Fibroblast of skin of back (primary cell): ENCODE measurements around the gene TRIML2. TPM values are rescaled to one million over a fixed set of nuclear protein-coding genes. Genes with fewer than 3 reads are reported as not detected.

Experiments used
- DNase-seq: peaks from one replicate; pipeline ENCODE4 v3.0.0-alpha.2; 2013
- polyA plus RNA-seq, 2 experiments: library from polyadenylated mRNA; unstranded; fragments of 120-200 nt; gene quantifications; one replicate each; pipeline ENCODE4 v1.2.1, GENCODE V29; 2013; ENCODE audit not compliant: insufficient read length in 2 of 2

TRIML2 gene
- polyA plus RNA-seq (2013, experiment 1 of 2; ENCODE audit: insufficient read length), result 0.19 TPM
- 0.64 TPM for polyA plus RNA-seq (2013, experiment 2 of 2; ENCODE audit: insufficient read length)

DNA sequence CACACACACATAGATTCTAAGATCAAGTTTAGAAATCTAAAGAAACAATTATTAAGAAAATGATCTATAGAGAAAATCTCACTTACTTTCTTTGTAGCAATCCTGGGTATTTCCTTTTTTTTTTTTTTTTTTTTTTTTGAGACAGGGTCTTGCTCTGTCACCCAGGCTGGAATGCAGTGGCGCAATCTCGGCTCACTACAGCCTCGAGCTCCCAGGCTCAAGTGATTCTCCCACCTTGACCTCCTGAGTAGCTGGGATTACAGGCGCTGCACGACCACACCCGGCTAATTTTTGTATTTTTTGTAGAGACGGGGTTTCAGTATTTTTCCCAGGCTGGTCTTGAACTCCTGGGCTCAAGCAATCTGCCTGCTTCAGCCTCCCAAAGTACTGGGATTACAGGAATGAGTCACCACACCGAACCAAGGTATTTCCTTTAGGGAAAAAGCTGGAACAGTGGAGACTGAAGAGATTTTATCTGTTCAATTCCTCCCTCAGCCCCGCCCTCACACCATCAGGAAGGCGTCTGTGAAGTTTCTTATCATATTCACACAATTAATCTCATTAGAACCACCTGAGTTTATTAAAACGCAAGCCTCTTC lies at the start of gene TRIML2:
Gene TRIML2, minus strand, starts transcription at position 447 of the 599 bp plus-strand sequence. CDS start 4,235 bp downstream, outside the sequence.
- DNase-seq, result peak; percentile 41

GRCh38 chr4:188158336-188158735 lies 48.9 kb upstream of the TRIML2 start:
- no peak for DNase-seq

GRCh38 chr4:188154668-188155405 lies 45.4 kb upstream of the TRIML2 start:
- DNase-seq, result no peak

GRCh38 chr4:188147776-188148175 lies 38.4 kb upstream of the TRIML2 start:
- DNase-seq, result no peak

DNA sequence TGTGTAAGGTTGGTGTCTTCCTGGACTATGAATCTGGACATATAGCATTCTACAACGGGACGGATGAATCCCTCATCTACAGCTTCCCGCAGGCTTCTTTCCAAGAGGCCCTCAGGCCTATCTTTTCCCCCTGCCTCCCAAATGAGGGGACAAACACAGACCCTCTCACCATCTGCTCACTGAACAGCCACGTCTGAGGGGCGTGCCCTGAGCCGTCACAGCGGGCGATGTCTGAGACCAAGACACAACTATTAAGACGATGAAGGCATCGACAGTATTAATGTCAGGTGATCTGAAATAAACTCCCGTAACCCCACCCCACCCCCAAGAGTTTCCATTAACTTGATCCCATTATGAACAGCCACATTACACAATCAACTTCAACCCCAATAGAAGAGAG lies 37.8 kb upstream of the TRIML2 start:
- DNase-seq, result no peak

GRCh38 chr4:188146618-188147017 lies 37.2 kb upstream of the TRIML2 start:
- no peak for DNase-seq

- peak; percentile 24 for DNase-seq
These were observed 36.2 kb upstream of the TRIML2 start for GRCh38 chr4:188145601-188146000.

DNA sequence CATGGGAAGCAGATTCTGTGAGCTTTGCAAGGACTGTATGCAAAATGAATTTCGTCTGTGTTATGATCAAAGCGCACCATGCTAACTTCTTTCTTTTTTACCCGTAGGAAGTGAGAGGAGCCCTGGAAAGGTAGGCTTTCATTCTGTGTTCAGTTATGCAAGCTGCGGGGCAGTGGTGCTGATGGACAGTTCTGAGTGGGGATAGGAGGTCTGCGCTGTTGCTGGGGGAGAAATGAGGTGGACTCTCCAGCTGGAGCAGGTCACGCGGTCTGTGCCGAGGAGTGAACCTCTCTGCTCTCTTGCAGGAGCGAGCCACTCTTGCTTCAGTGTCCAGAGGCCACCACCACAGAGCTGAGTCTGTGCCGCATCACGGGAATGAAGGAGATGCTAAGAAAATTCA lies 34.3 kb upstream of the TRIML2 start:
- DNase-seq, result no peak

DNA sequence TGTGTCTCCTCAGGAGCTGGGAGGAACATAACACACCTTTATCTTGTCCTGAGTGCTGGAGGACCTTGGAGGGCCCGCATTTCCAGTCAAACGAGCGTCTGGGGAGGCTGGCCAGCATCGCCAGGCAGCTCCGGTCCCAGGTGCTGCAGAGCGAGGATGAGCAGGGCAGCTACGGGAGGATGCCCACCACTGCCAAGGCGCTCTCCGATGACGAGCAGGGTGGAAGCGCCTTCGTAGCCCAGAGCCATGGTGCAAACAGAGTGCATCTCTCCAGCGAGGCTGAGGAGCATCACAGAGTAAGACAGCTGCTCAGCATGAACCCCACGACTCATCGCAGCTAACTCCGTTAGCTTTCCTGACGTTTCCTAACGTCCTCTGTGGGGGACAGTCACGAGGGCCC lies 30.3 kb upstream of the TRIML2 start:
- DNase-seq, result no peak

DNA sequence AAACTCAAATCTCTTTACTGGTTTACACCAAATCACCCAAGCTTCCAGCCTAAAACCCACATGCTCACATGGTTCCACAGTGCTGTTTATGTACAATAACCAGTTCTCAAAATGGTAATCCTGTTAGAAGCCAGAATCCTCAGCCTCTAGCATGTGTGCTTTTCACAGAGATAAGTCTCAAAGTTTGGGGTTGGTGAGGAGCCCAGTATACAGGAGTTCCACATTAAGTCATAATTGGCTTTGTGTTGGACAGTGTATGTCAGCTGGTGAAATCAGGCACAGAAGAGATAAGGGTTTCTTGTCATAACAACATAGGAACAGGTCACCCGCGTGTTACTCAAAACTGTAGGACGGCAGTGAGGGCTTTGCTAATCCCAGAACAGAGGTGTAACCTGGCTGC lies 29.7 kb upstream of the TRIML2 start, which contains the start of gene TRIML1:
Gene TRIML1, plus strand, starts transcription at position 301 of the 400 bp plus-strand sequence. CDS start 118 bp downstream, outside the sequence.
- no peak for DNase-seq

DNA sequence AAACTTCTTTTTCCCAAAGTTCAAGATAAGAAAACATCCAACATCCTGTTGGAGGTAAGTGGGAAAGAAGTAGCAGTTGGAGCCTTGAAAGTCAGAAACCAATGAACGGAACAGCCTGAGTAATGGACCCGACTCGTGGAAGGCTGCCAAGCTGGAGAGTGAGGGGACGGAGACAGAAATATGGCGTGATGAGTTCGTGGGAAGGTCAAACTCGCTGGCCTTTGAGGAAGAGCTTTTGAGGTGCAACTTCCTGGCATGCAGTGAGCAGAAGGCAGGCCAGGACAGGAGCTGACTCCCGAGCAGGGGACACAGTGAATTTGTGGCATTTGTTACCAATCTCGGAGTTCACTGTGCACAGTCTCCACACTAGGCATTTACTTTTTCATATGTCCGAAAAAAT lies 28.8 kb upstream of the TRIML2 start:
- DNase-seq, result no peak

GRCh38 chr4:188132232-188132631 lies 22.8 kb upstream of the TRIML2 start:
- DNase-seq, result no peak

GRCh38 chr4:188130355-188130754 lies 21.0 kb upstream of the TRIML2 start:
- no peak for DNase-seq

DNA sequence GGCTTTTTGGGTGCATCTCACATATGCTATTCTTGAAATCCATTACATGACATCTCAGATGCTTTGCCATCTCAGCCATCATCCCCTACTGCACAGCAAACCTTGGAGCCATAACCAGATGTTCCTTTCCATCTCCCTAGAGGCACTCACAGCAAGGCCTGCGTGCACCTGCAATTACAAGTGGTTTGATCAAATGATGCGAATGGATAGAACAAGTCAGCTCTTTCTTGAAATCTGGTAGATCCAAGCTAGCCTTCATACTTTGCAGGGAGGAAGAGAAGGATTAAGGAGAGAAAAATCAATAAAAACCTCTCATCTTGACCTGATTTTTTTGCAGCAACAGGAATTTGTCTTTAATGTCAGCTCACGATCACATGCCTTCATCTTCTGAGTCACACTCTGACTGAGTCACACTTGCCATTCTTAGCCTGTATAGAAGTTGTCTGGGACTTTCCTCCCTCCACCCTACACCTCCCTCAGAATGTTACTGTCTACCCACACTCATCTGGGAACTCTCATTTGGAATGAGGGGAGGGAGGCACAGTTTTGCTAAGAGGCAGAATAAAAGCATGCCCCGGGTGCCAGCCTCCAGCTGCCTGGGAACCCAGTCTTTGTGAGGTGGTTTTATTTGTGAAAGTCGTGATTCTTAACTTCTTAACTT lies 17.9 kb upstream of the TRIML2 start:
- peak; percentile 95 for DNase-seq

DNA sequence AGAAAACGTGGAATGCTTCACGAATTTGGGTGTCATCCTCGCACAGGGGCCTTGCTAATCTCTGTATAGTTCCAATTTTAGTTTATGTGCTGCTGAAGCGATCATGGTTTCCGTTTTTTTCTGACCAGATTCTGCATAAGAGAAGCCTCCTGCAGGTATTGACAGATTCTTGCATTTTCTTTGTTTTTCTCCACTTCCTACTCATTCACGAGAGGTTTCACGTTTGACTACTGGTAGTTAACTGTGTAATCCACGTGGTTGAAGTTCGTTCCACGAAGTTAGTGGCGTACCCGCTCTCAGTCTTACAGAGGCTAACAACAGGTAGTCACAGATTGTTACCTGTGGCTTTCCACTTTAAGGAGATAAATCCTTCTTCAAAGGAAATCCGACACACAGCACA lies 12.1 kb upstream of the TRIML2 start:
- DNase-seq, result no peak

DNA sequence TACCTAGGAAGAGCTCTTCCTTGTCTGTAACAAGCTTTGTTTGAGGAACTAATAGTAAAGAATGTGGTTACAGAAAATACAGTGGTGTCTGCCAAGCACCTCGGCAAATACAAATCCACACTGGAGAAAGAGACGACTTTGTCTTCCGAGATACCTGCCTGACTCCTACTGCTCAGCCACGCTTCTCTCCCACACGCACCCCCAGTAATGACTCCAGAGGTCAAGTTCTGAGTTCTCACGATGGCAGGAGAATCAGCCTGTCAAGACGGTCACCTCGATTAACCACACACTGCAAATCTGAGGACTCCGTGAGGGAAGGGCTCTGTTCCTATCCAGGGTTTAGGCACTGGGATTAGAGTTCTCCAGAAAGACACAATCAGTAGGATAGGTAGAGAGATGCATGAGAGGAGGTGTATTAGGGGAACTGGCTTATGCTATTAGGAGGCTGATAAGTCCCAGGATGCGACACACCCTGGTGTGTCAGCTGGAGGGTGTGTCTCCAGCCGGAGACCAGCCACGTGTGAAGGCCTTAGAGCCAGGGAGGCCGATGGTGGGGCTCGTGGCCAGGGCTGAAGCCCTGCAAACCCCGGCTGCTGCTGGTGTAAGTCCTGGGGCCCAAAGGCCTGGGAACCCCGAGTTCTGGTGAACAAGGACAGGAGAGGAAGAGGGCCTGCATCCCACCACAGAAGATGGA lies 8.4 kb upstream of the TRIML2 start:
- DNase-seq, result no peak

GRCh38 chr4:188113156-188113555 lies 3.8 kb upstream of the TRIML2 start:
- no peak for DNase-seq

- no peak for DNase-seq
These were observed 2.6 kb upstream of the TRIML2 start for GRCh38 chr4:188111955-188112354.

DNA sequence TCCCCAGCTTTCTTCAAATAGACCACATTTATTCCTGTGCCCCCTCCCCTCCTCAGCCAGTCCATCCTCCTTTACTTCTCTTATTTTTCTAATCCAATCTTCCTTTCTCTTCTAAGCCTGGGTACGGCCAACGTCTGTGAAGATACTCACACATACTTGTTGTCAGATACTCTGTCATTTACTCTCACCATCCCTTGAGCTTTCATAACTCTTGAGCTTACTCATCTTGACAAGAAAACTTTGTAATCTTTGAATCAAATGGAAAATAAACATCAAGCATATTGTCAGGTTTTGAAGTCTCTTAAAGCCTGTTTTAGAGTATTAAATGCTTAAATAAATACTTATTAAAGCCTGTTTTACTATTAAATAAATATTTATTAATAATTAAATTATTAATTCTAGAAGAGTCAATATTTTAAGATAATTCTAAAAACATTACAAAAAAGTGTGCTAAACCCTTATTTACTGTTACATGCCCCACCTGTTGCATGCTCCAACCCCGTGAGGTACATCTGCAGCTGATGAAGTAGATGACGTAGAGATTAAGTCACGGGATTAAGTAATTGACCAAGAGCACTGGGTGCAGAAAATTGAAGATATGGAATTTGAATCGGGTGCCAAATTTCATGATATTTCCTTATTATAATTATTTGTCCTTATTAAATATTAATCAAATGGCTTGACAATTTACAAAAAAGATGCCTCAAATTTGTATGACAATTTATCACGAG lies 1.5 kb upstream of the TRIML2 start:
- peak; percentile 66 for DNase-seq

- DNase-seq, result no peak
These were observed 633 bp upstream of the TRIML2 start for GRCh38 chr4:188110036-188110435.

DNA sequence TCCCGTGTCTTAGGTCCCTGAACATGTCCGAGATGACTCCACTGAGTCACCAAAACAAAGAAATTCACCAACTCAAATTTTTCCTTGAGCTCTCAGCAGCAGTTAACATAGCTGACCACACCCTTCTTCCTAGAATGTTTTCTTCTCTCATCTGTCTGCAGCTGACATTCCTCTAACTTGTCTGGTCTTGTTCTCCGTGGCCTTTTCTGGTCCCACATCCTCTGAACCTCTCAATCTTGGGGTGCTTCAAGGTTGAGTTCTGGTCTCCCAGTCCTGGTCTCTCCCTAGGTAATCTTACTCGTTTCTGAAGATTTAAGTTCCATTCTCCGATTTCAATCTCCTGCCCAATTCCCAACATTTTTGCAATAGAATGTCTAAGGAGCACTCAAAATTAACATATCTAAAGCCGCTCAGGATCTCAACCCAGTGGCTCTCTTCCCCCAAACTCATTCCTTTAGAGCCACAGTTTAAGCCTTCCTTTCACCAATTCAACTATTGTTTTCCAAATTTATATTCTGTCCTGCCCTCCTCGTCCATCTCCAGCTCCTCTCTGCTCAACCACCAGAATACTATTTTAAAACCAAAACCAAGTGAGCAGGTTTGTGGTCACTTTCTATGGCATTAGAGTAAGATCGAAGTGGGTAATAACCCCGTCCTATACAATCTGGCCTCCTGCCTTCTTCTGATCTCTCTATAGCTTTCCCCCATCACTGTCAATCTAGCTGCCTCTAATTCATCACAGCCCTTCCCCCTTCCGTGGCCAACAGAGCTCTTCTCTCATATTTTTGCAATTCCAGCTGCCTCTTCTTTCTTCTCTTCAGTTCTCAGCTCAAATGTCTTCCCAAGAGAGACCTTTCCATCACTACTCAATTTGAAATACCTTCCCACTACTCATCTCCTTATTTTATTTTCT lies 1.2 kb downstream of the TRIML2 start:
- DNase-seq, result peak; percentile 86
